GM12875 (cell line): Measurements from ENCODE around the gene LMBRD1.
"Not testable (repeated sequence)": the region's sequence is repeated elsewhere in the genome, so short reads cannot be mapped to it uniquely, and the experiment has no call there.

Experiments
- H3K4me3 ChIP-seq: one replicate; pipeline ENCODE4 v1.5.1; 2011; ENCODE audit warnings: low read depth, low read length, control low read depth
- TF ChIP-seq, protein P1 (sequence below): IDR thresholded peaks from 2 replicates; pipeline ENCODE4 v1.5.1; 2011; ENCODE audit warnings: low read depth, mild to moderate bottlenecking, control low read depth, inconsistent platforms, low read length, moderate library complexity, borderline replicate concordance; ENCODE audit not compliant: insufficient read depth

LMBRD1 gene

DNA sequence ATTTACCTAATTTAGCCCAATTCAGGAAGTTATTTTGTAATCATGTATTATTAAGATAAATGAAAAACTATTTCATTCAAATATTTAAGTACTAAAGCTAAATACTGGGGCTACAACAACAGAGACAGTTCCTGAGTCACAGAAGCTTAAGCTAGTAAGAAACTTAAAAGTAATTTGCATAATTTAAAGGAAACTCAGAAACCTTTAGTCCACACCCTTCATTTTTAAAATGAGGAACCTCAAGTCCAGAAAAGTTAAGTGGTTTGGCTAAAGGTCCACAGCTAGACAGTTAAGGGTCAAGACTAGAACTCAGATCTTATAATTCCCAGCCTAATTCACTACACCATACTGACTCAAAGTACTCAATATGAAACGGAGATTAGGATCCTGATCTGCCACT lies 7.2 kb downstream of the LMBRD1 start:
- no peak overlapping the region for H3K4me3 ChIP-seq
- TF ChIP-seq, protein P1, sequence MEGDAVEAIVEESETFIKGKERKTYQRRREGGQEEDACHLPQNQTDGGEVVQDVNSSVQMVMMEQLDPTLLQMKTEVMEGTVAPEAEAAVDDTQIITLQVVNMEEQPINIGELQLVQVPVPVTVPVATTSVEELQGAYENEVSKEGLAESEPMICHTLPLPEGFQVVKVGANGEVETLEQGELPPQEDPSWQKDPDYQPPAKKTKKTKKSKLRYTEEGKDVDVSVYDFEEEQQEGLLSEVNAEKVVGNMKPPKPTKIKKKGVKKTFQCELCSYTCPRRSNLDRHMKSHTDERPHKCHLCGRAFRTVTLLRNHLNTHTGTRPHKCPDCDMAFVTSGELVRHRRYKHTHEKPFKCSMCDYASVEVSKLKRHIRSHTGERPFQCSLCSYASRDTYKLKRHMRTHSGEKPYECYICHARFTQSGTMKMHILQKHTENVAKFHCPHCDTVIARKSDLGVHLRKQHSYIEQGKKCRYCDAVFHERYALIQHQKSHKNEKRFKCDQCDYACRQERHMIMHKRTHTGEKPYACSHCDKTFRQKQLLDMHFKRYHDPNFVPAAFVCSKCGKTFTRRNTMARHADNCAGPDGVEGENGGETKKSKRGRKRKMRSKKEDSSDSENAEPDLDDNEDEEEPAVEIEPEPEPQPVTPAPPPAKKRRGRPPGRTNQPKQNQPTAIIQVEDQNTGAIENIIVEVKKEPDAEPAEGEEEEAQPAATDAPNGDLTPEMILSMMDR: no peak

DNA sequence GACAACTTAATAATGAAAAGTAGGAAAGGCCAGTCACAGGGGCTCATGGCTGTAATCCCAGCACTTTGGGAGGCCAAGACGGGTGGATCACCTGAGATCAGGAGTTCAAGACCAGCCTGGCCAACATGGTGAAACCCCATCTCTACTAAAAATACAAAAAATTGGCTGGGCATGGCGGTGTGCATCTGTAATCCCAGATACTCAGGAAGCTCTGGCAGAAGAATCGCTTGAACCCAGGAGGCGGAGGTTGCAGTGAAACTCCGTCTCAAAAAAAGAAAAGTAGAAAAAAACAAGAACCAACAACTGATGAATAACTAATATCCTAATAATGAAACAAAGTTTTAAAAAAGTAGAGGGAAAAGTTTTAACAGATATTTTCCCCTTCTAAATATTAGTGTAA lies 9.4 kb downstream of the LMBRD1 start:
- not testable (repeated sequence) for H3K4me3 ChIP-seq

DNA sequence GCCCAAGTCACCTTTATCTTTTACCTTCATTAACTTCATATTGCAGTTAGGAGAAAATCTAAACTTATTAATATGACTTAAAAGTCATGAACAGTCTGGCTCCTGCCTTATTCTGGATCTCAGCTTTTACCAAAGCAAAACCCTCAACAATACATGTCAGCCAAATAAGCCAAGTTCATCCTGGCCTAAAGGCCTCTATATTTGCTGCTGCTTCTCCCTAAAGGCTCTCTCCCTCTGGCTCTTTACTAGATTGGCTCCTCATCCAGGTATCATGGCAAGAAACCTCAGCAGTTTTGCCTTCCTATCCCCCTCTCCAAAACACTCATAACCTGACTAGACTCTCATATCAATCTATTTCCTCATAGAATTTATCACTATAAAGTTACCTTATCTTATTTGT lies 11.1 kb downstream of the LMBRD1 start:
- H3K4me3 ChIP-seq: no peak overlapping the region
- TF ChIP-seq, protein P1: no peak

DNA sequence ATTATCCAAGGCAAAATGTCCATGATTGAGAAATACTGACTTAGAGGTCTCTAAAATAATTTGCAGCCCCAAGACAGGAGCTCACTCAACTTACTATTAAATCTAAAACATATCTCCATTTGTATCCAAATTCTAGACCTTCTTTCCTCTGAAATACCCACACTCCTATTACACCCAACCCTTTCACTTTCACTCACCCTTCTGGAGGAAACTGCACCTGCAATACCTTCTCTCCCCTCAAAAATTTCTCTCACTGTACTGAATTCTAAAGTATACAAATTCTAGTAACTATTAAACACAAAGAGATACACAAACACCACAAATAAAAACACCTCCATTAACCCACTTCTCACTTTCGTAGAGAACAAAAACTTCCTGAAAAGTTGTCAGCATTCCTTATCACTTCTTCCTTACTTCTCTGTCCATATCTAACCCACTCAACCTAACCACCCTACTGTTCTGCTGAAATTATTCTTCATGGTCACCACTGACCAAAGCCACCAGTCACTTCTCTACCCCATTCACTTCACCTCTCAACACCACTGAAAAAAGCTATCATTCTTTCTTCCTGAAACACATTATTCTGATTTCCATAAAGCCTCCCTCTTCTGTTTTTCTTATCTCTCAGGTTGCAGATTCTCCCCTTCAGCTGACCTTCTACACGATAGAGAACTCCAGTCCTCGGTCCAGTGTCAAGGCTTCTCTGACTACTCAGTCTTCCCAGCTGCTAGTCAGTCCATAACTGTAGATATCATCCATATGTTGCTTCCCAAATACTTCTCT lies 12.0 kb downstream of the LMBRD1 start:
- TF ChIP-seq, protein P1: no peak
- H3K4me3 ChIP-seq: no peak overlapping the region

DNA sequence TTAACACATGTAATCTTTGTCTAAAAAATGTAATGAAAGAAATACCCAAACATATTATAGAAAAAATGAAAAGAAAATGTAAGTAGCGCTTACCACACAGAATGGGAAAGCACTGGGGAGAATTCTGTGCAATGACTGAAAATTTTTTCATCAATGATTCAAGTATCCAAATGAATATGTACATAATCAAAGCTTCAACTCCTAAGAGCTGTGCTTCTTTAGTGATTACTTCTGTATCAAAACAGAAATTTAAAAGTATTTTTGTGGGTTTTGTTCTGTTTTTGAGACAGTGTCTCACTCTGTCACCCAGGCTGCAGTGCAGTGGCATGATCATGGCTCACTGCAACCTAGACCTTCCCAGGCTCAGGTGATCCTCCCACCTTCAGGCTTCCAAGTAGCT lies 13.7 kb downstream of the LMBRD1 start:
- H3K4me3 ChIP-seq: no peak overlapping the region
- TF ChIP-seq, protein P1: no peak

DNA sequence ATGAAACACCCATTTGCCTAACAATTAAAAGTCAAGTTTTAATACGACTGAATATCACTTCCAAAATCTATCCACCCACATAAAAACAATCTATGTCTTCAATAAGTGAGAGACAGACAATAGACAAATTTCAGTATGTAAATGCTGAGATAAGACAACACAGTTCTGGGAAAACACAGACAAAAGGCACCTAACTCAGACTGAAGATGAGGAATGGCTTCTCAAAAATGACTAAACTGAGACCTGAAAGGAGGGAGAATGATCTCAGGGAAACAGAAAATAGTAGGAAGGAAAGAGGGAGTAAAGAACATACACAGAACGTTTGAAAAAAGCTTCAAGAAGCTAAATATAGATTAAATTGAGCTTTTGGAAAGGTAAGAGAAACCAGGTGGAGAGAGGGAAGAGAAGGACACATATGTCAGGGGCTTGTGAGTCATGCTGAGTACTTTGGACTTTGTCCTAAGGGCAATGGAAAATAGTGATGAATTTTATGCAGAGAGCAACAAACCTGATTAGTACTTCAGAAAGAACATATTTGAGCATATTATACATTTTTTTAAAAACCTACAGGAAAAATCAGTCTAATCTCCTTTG lies 16.1 kb downstream of the LMBRD1 start:
- TF ChIP-seq, protein P1: no peak
- H3K4me3 ChIP-seq: no peak overlapping the region

DNA sequence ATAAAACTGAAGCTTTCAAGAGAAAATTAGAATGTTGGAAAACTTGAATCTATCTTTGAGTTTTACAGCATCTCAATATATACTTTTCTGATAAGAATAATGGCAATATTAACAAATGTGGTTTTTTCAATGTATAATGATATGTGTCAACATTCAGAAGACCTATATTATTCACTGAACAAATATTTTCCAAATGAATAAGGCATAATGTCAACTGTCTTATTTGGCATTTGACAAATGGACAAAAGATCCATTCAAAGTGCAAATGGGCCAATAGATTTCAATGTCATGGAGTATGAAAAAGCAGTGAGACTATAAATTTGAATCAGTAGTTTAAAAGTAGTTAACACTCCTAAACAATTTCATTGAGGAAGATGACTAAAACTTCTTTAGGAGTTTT lies 20.9 kb downstream of the LMBRD1 start:
- TF ChIP-seq, protein P1: no peak
- H3K4me3 ChIP-seq: no peak overlapping the region
